Activated T-helper 2 cell treated with anti-CD3 and anti-CD28 coated beads, Interferon-gamma antibody, Interleukin-2, Interleukin-4, amounts not matched to agents 10 μg/mL and 5 μg/mL and 100 μg/mL, durations not matched to agents 14 hours and 24 hours and 36 hours (primary cell): ENCODE results near the gene NUP62. TPM values are rescaled to one million over a fixed set of nuclear protein-coding genes. Genes with fewer than 3 reads are reported as not detected.

Experiments used
- DNase-seq: peaks from one replicate; pipeline ENCODE4 v3.0.0; 2021; ENCODE audit warnings: low spot score
- H3K27ac Mint-ChIP-seq: one replicate; pipeline ENCODE4 v1.8.0; 2021; ENCODE audit warnings: mixed read lengths
- H3K27me3 Mint-ChIP-seq: one replicate; pipeline ENCODE4 v1.8.0; 2021; ENCODE audit warnings: low read depth, mixed read lengths
- H3K36me3 Mint-ChIP-seq: one replicate; pipeline ENCODE4 v1.8.0; 2021; ENCODE audit warnings: low read depth, mixed read lengths
- H3K4me1 Mint-ChIP-seq: one replicate; pipeline ENCODE4 v1.8.0; 2021; ENCODE audit warnings: low read depth, mixed read lengths
- H3K4me3 Mint-ChIP-seq: one replicate; pipeline ENCODE4 v1.8.0; 2021; ENCODE audit warnings: low read depth, mild to moderate bottlenecking, moderate library complexity, mixed read lengths
- H3K9me3 Mint-ChIP-seq: one replicate; pipeline ENCODE4 v1.8.0; 2021; ENCODE audit warnings: mixed read lengths
- intact Hi-C: fragments of 100-400 bp; cut with micrococcal nuclease; formaldehyde crosslinking; loops from one replicate; pipeline ENCODE4 v1.15.1; 2023
- total RNA-seq: library from RNA; stranded (reverse); gene quantifications from 2 replicates; pipeline ENCODE4 v1.2.3, GENCODE V29; 2022

NUP62 gene
- total RNA-seq, 1 donor from 2014 or later, result 170 TPM

DNA sequence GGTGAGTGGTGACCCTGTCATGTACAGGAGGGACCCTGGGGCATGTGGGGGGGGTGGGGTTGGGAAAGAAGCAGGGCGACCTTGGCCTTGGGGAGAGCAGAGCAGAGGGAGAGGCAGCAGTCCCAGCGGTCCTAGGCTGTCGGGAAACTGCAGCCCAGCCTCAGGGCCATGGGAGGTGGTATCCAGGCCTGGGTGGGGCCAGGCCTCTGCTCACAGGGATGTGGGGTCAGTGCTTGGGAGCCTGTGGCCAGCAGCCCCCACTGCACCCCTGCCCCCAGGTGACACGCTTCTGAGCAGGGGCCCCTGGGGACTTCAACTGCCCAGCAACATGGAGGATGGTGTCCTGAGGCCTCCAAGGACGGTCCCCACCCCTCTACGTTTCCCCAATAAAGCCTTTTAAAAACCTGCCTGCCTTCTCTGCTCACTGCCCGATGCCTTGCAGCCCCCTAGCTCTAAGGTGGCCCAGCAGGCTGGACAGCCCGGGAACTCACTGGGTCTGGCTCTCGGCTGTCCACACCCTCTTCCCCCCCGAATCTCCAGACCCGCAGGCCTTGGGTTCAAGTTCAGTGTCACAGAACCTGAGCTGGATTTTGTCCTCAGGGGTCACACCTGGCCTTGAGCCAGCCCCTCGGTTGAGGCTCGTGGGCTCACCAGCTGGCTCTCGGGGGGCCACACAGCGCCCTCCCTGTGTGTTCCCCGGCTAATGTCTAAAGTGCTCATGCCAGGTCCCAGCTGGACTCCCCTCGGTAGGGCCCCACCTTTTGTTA, 68.8 kb downstream of the NUP62 start:
- Mint-ChIP-seq H3K9me3 (no peaks in the 10 kb centered on the region), H3K4me3 (no peak overlapping the region), H3K4me1 (peaks cover 4% of the 10 kb centered on the region), H3K27me3 (no peaks in the 10 kb centered on the region), H3K27ac (no peak overlapping the region), H3K36me3 (peaks cover 52% of the 10 kb centered on the region)
- intact Hi-C loops, result no loop called here
- no peak for DNase-seq

DNA sequence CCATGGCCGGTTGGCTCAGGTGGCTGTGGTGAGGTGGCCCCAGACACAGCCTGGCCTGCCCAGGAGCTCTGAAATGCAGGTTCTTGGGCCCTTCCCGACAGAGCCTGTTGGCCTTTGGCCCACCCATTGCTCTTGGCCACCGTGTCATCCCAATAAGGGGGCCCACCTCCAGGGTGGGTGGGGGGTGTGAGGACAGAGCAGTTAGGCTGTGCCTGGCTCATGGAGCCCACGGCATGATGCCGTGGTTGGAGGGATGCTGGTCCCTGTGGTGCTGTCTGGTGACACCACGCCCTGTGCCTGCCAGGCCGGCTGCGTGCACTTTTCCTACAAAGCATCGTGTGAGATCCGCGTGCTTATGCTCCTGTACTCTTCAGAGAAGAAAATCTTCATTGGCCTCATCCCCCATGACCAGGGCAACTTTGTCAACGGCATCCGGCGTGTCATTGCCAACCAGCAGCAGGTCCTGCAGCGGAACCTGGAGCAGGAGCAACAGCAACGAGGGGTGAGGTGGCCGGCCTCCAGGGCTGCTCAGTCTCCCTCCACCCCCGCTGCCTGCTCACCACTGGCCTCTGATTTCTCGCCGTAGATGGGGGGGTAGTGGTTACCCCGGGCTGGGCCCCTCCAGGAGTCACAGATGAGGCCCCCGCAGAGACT, 69.5 kb downstream of the NUP62 start:
- H3K27me3 Mint-ChIP-seq, result no peaks in the 10 kb centered on the region
- no peak for DNase-seq
- H3K4me1 Mint-ChIP-seq, result peaks cover 2% of the 10 kb centered on the region
- no peaks in the 10 kb centered on the region for H3K9me3 Mint-ChIP-seq
- H3K36me3 Mint-ChIP-seq, result peaks cover 50% of the 10 kb centered on the region
- H3K4me3 Mint-ChIP-seq, result no peak overlapping the region
- intact Hi-C loops, result no loop called here
- no peak overlapping the region for H3K27ac Mint-ChIP-seq

DNA sequence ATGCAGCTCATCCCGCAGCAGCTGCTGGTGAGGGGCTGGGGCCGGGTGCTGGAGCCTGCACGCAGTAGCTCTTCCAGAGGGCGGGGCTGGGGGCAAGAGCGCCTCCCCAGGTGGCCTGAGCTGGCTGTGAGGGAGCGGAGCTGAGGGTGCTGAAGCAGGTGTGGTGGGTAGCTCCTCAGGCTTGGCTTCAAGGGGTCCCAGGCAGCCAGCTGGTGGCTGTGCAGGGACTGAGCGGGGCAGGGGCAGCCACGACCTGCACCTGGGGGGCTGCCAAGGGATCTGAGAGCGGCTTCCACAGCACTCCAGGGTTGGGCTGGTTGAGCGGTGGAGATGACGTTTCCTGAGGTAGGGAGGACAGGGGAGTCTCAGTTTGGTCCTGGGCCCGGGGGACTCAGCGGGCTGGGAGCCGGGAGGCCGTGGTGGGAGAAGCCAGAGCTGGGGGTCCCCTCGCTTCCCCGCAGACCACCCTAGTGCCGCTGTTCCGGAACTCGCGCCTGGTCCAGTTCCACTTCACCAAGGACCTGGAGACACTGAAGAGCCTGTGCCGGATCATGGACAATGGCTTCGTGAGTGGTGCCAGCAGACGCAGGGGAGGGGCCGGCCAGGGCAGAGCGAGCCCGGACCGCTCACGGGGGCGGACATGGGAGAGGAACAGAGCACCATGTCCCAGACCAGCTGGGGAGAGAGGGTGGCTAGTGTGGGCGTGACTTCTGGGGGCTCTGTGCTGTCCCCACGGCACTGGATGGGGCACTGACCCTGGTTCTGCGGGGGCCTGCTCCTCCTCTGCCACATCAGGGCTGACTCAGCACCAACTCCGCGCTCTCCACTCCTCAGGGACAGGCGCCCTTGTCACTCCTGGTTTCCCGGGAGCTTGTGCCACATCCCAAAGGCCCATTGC, 71.0 kb downstream of the NUP62 start:
- DNase-seq, result no peak
- H3K4me1 Mint-ChIP-seq, result peaks cover 3% of the 10 kb centered on the region
- intact Hi-C loops, result no loop called here
- no peaks in the 10 kb centered on the region for H3K27me3 Mint-ChIP-seq
- H3K4me3 Mint-ChIP-seq, result no peak overlapping the region
- H3K36me3 Mint-ChIP-seq, result peaks cover 37% of the 10 kb centered on the region
- H3K9me3 Mint-ChIP-seq, result no peaks in the 10 kb centered on the region
- no peak overlapping the region for H3K27ac Mint-ChIP-seq

DNA sequence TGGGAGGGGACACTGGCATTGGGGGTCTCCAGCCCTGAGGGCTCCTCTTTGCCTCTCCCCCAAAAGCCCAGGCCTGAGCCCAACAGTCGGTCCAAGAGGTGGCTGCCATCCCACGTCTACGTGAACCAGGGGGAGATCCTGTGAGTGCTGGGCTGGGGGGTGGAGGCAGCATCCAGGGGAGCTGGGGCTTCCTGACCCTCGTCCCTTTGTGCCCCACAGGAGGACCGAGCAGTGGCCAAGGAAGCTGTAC, 71.5 kb downstream of the NUP62 start:
- no peak overlapping the region for H3K4me3 Mint-ChIP-seq
- H3K9me3 Mint-ChIP-seq, result no peaks in the 10 kb centered on the region
- peaks cover 36% of the 10 kb centered on the region for H3K36me3 Mint-ChIP-seq
- no peak overlapping the region for H3K27ac Mint-ChIP-seq
- DNase-seq, result no peak
- H3K27me3 Mint-ChIP-seq, result no peaks in the 10 kb centered on the region
- intact Hi-C loops, result no loop called here
- peaks cover 6% of the 10 kb centered on the region for H3K4me1 Mint-ChIP-seq

DNA sequence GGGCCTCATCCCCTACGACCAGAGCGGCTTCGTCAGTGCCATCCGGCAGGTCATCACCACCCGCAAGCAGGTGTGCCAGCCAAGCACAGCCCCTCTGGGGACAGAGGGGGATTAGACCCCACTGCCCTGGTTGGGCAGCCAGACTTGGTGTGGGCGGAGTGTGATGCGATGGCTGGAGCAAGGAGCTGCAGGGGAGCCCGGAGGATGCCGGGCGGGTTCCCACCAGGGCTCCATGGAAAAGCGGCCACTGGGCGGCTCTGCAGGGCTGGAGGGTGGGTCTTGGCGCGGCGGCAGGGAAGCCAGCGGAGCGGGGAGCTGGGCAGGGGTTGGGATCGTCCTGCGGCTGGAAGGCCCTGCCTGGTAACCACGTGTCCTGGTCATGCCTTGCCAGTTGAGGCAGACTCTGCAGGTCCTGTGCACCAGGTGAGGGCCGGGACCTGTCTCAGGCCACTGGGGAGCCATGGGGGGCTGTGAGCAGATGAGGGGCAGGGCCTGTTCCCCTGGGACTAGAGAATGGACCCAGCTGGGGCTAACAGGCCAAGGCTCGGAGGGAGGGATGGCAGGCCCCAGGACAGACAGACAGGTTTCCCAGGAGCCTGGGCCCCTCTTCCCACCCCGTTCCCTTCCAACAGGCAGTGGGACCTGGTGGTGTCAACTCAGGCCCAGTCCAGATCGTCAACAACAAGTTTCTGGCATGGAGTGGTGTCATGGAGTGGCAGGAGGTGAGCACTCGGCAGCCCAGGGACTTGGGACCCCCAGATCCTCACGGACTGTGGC, 72.1 kb downstream of the NUP62 start:
- Mint-ChIP-seq H3K27me3 (no peaks in the 10 kb centered on the region), H3K27ac (no peak overlapping the region)

More for the DNA sequence above, 72.1 kb downstream of the NUP62 start:
- peaks cover 11% of the 10 kb centered on the region for H3K4me1 Mint-ChIP-seq
- peaks cover 38% of the 10 kb centered on the region for H3K36me3 Mint-ChIP-seq
- intact Hi-C loops, result no loop called here
- DNase-seq, result no peak
- H3K9me3 Mint-ChIP-seq, result no peaks in the 10 kb centered on the region
- no peak overlapping the region for H3K4me3 Mint-ChIP-seq

Other genes starting within 250 kb of the NUP62 start
- 7.2 and 7.3 TPM in 2 replicates for gene ADM5, start 239.9 kb downstream of the NUP62 start, total RNA-seq
- 2.8 and 2.9 TPM in 2 replicates for gene CPT1C, start 238.4 kb downstream of the NUP62 start, total RNA-seq
- 2.0 and 2.3 TPM in 2 replicates for gene TSKS, start 166.2 kb downstream of the NUP62 start, total RNA-seq
- gene AP2A1, start 162.5 kb downstream of the NUP62 start, total RNA-seq, result 61.9 and 65.4 TPM in 2 replicates
- 13.0 and 13.6 TPM in 2 replicates for gene FUZ, start 116.2 kb downstream of the NUP62 start, total RNA-seq
- gene MED25, start 111.2 kb downstream of the NUP62 start, total RNA-seq, result 44.0 and 49.6 TPM in 2 replicates
- gene PTOV1, start 78.3 kb downstream of the NUP62 start, total RNA-seq, result 127 and 134 TPM in 2 replicates
- gene PNKP, start 61.9 kb downstream of the NUP62 start, total RNA-seq, result 111 and 117 TPM in 2 replicates
- gene AKT1S1, start 52.1 kb downstream of the NUP62 start, total RNA-seq, result 26.6 and 29.7 TPM in 2 replicates
- 40.0 and 42.3 TPM in 2 replicates for gene TBC1D17, start 51.8 kb downstream of the NUP62 start, total RNA-seq
- 42.3 and 42.4 TPM in 2 replicates for gene IL4I1, start 32.6 kb downstream of the NUP62 start, total RNA-seq
- 26.0 and 28.3 TPM in 2 replicates for gene ATF5, start 299 bp downstream of the NUP62 start, total RNA-seq
- gene SIGLEC11, start 31.7 kb upstream of the NUP62 start, total RNA-seq, result not detected in 2 replicates
- 60.8 and 67.7 TPM in 2 replicates for gene VRK3, start 95.9 kb upstream of the NUP62 start, total RNA-seq
- 11.2 TPM in 2 replicates for gene ZNF473, start 96.5 kb upstream of the NUP62 start, total RNA-seq
- gene IZUMO2, start 233.8 kb upstream of the NUP62 start, total RNA-seq, result not detected in 2 replicates